ENCODE results near the gene SIRT6.
"Not testable (repeated sequence)": the region's sequence is repeated elsewhere in the genome, so short reads cannot be mapped to it uniquely, and the experiment has no call there.

The SIRT6 gene

DNA sequence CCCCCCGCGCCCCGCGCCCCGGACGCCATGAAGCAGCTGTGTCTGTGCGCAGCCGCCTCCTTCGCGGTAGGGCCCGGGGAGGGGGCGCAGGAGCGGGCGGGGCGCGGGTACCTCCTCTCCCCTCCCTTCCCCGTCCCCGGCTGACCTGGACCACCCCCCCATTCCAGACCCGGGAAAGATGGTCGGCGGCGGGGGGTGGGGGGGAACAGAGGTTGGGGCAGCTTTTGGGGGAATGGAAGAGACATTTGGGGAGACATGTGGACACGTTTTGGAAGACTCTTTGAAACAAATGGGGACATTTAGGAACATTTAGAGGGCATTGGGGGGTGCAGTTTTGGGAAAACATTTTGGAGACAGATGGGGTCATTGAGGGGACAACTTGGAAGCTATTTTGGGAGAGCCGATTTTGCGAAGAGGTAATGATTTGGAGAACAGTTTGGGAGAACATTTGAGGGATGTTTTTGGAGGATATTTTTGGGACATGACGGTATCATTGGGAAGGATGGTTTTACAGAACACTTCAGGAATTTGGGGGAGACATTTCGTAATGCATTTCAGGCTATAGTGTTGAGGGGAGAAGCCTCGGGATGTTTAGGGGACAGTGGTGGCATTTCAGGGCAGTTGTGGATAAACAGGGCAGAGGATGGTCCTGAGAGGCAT lies 16.2 kb upstream of the SIRT6 start:
- H3K4me1 ChIP-seq (ENCODE audit: control insufficient read depth, insufficient read depth, low read length) = no peaks in the 10 kb centered on the region; the same call in 1 of the 2 replicates
- H3K9ac ChIP-seq (ENCODE audit: low read length) = no peak overlapping the region
- H3K9me3 ChIP-seq (ENCODE audit: control insufficient read depth, insufficient read depth, low read depth, low read length) = no peaks in the 10 kb centered on the region
- H3K36me3 ChIP-seq (ENCODE audit: control insufficient read depth, insufficient read depth, low read length) = no peaks in the 10 kb centered on the region
- H3K27ac ChIP-seq (ENCODE audit: low read depth, low read length) = no peak overlapping the region
- H3K4me3 ChIP-seq (ENCODE audit: low read depth, low read length) = peak overlapping the region; percentile 43
- peaks cover 73% of the 10 kb centered on the region for H3K27me3 ChIP-seq (ENCODE audit: control insufficient read depth, insufficient read depth, low read length)

DNA sequence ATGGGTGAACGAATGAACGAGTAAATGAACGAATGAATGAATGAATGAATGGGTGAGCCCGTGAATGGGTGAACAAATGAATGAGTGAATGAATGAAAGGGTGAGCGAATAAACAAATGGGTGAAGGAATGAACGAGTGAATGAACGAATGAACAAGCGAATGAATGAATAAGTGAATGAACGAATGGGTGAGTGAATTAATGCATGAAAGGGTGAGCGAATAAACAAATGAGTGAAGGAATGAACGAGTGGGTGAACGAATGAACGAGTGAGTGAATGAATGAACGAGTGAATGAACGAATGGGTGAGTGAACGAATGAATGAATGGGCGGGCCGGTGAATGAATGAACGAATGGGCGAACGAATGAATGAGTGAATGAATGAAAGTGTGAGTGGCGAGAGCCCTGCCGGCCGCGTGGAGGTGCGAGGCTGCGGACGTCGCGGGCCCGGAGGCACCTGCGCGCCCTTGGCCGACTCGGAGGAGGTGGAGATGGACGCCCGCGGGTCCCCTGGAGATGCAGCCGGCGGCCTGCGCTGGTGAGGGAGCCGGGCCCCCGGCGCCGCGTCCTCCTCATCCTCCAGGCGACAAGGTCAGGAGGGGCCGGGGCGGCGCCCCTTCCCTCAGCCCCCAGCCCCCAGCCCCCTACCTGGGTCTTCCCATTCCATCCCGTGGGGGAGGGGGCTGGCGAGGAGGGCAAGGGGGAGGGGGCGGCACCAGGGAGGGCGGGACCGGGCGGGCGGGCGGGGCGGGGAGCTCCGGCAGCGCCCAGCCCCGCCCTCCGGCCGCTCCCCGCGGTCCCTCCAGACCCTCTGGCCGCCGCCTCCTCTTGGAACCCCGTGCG lies 15.5 kb upstream of the SIRT6 start:
- no peak overlapping the region for H3K9ac ChIP-seq (ENCODE audit: low read length)
- H3K36me3 ChIP-seq (ENCODE audit: control insufficient read depth, insufficient read depth, low read length) = no peaks in the 10 kb centered on the region
- H3K27ac ChIP-seq (ENCODE audit: low read depth, low read length) = no peak overlapping the region
- H3K4me1 ChIP-seq (ENCODE audit: control insufficient read depth, insufficient read depth, low read length) = no peaks in the 10 kb centered on the region; the same call in 1 of the 2 replicates
- no peaks in the 10 kb centered on the region for H3K9me3 ChIP-seq (ENCODE audit: control insufficient read depth, insufficient read depth, low read depth, low read length)
- H3K4me3 ChIP-seq (ENCODE audit: low read depth, low read length) = peak overlapping the region; percentile 43
- peaks cover 73% of the 10 kb centered on the region for H3K27me3 ChIP-seq (ENCODE audit: control insufficient read depth, insufficient read depth, low read length)

DNA sequence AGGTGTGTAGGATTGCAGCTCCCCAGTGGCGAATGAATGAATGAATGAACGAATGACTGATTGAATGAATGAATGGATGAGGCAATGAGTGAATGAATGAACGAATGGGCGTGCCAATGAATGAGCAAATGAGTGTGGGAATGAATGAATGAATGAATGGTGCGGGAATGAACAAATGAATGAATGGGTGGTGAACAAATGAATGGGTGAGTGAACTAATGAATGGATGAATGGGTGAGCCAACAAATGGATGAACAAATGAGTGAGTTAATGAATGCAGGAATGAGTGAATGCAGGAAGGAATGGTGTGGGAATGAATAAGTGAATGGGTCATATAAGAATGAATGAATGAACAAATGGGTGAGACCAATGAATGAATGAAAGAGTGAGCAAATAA lies 14.9 kb upstream of the SIRT6 start:
- no peaks in the 10 kb centered on the region for H3K9me3 ChIP-seq (ENCODE audit: control insufficient read depth, insufficient read depth, low read depth, low read length)
- H3K9ac ChIP-seq (ENCODE audit: low read length) = no peak overlapping the region
- H3K4me3 ChIP-seq (ENCODE audit: low read depth, low read length) = no peak overlapping the region
- H3K36me3 ChIP-seq (ENCODE audit: control insufficient read depth, insufficient read depth, low read length) = no peaks in the 10 kb centered on the region
- H3K27ac ChIP-seq (ENCODE audit: low read depth, low read length) = no peak overlapping the region
- no peaks in the 10 kb centered on the region; the same call in 1 of the 2 replicates for H3K4me1 ChIP-seq (ENCODE audit: control insufficient read depth, insufficient read depth, low read length)
- H3K27me3 ChIP-seq (ENCODE audit: control insufficient read depth, insufficient read depth, low read length) = peaks cover 73% of the 10 kb centered on the region

DNA sequence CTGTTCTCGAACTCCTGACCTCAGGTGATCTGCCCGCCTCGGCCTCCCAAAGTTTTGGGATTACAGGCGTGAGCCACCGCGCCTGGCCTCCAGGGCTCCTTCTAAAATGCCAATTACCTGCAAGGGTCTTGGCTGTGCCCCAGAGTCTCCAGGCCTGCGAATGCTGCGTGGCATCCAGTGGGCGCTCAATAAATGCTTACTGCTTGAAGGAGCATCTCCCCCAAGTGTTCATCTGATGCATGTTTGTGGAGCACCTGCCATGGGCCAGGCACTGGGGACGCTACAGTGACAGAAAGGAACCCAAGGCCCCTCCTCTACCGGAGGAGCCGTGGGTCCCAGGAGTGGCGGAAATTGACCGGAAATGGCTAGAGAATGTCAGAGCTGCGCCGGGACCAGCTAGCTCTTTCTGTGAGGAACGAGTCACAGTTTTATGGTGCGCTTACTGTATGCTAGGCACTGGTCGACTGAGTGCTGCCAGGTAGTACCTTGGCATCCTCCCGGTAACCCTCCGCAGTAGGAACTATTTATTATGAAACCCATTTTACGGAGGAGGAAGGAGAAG lies 14.3 kb upstream of the SIRT6 start:
- H3K4me1 ChIP-seq (ENCODE audit: control insufficient read depth, insufficient read depth, low read length) = no peaks in the 10 kb centered on the region; the same call in 1 of the 2 replicates
- H3K27ac ChIP-seq (ENCODE audit: low read depth, low read length) = no peak overlapping the region
- peaks cover 68% of the 10 kb centered on the region for H3K27me3 ChIP-seq (ENCODE audit: control insufficient read depth, insufficient read depth, low read length)

DNA sequence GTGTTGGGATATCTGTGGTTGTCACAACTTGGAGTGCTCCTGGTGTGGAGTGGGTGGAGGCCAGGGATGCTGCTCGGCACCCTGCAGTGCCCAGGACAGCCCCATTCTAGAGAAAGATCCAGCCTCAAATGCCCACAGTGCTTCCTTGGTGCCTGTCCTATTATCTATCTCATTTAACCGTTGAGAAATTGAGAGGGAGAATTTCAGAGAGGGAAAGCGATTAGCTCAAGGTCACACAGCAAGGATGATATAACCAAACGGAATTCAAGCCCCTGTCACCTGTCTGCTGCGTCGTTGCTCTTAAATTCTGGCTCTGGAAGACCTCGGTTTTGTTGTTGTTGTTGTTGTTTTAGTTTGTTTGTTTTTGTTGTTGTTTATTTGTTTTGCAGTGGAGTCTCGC lies 13.6 kb upstream of the SIRT6 start:
- no peak overlapping the region for H3K27ac ChIP-seq (ENCODE audit: low read depth, low read length)

More for the DNA sequence above, 14.3 kb upstream of the SIRT6 start:
- H3K9ac ChIP-seq (ENCODE audit: low read length) = no peak overlapping the region
- H3K4me3 ChIP-seq (ENCODE audit: low read depth, low read length) = no peak overlapping the region
- H3K9me3 ChIP-seq (ENCODE audit: control insufficient read depth, insufficient read depth, low read depth, low read length) = no peaks in the 10 kb centered on the region
- no peaks in the 10 kb centered on the region for H3K36me3 ChIP-seq (ENCODE audit: control insufficient read depth, insufficient read depth, low read length)

DNA sequence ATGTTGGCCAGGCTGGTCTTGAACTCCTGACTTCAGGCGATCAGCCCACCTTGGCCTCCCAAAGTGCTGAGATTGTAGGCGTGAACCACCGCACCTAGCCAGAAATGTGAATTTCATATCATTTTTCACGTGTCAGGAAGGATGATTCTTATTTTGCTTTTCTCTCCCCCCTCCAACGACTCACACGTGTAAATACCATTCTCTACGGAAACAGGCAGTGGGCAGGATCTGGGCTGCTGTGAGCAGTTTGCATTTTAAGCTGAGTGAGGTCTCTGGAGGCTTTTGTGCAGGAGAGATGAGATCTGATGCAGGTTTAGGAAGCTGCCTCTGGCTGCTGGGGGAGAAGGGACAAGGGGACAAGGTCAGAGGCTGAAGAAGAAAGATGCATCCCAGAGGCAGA lies 12.0 kb upstream of the SIRT6 start:
- no peaks in the 10 kb centered on the region for H3K9me3 ChIP-seq (ENCODE audit: control insufficient read depth, insufficient read depth, low read depth, low read length)
- H3K36me3 ChIP-seq (ENCODE audit: control insufficient read depth, insufficient read depth, low read length) = no peaks in the 10 kb centered on the region
- H3K27ac ChIP-seq (ENCODE audit: low read depth, low read length) = no peak overlapping the region
- no peak overlapping the region for H3K9ac ChIP-seq (ENCODE audit: low read length)
- peaks cover 45% of the 10 kb centered on the region for H3K27me3 ChIP-seq (ENCODE audit: control insufficient read depth, insufficient read depth, low read length)
- H3K4me1 ChIP-seq (ENCODE audit: control insufficient read depth, insufficient read depth, low read length) = no peaks in the 10 kb centered on the region; the same call in 1 of the 2 replicates
- no peak overlapping the region for H3K4me3 ChIP-seq (ENCODE audit: low read depth, low read length)

More for the DNA sequence above, 13.6 kb upstream of the SIRT6 start:
- no peak overlapping the region for H3K9ac ChIP-seq (ENCODE audit: low read length)
- H3K36me3 ChIP-seq (ENCODE audit: control insufficient read depth, insufficient read depth, low read length) = no peaks in the 10 kb centered on the region
- no peak overlapping the region for H3K4me3 ChIP-seq (ENCODE audit: low read depth, low read length)
- H3K9me3 ChIP-seq (ENCODE audit: control insufficient read depth, insufficient read depth, low read depth, low read length) = no peaks in the 10 kb centered on the region
- H3K4me1 ChIP-seq (ENCODE audit: control insufficient read depth, insufficient read depth, low read length) = no peaks in the 10 kb centered on the region; the same call in 1 of the 2 replicates
- peaks cover 61% of the 10 kb centered on the region for H3K27me3 ChIP-seq (ENCODE audit: control insufficient read depth, insufficient read depth, low read length)

DNA sequence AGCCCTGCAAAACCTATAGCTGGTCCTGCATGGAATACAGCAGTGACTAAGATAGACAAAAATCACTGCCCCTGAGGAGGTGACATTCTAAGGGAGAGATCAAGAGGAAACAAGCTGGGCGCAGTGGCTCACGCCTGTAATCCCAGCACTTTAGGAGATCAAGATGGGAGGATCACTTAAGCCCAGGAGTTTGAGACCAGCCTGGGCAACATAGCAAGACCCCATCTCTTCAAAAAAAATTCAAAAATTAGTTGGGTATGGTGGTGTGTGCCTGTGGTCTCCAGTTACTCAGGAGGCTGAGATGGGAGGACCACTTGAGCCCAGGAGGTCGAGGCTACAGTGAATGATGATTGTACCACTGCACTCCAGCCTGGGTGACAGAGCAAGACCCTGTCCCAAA lies 10.2 kb upstream of the SIRT6 start:
- not testable (repeated sequence) for H3K36me3 ChIP-seq (ENCODE audit: control insufficient read depth, insufficient read depth, low read length); H3K9me3 ChIP-seq (ENCODE audit: control insufficient read depth, insufficient read depth, low read depth, low read length); H3K4me3 ChIP-seq (ENCODE audit: low read depth, low read length); H3K27ac ChIP-seq (ENCODE audit: low read depth, low read length); H3K4me1 ChIP-seq (ENCODE audit: control insufficient read depth, insufficient read depth, low read length); H3K9ac ChIP-seq (ENCODE audit: low read length)
- H3K27me3 ChIP-seq (ENCODE audit: control insufficient read depth, insufficient read depth, low read length) = peaks cover 30% of the 10 kb centered on the region

DNA sequence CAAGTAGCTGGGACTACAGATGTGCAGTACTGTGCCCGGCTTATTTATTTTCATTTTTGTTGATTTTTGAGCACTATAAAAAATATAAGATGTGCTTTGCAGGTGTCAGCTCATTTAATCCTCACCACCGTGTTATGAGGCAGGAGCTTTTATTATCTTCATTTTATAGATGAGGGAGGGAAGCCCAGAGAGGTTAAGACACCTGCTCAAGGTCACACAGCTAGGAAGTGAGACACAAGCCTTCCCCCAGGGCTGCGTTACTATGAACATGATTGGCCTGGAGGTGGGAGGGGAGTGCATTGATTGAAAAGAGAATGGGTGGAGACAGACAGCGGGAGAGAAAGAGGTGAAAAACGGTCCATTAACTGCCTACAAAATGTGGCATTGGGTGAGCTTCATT lies 7.3 kb upstream of the SIRT6 start:
- H3K9ac ChIP-seq (ENCODE audit: low read length) = no peak overlapping the region
- H3K36me3 ChIP-seq (ENCODE audit: control insufficient read depth, insufficient read depth, low read length) = no peaks in the 10 kb centered on the region
- H3K9me3 ChIP-seq (ENCODE audit: control insufficient read depth, insufficient read depth, low read depth, low read length) = no peaks in the 10 kb centered on the region

DNA sequence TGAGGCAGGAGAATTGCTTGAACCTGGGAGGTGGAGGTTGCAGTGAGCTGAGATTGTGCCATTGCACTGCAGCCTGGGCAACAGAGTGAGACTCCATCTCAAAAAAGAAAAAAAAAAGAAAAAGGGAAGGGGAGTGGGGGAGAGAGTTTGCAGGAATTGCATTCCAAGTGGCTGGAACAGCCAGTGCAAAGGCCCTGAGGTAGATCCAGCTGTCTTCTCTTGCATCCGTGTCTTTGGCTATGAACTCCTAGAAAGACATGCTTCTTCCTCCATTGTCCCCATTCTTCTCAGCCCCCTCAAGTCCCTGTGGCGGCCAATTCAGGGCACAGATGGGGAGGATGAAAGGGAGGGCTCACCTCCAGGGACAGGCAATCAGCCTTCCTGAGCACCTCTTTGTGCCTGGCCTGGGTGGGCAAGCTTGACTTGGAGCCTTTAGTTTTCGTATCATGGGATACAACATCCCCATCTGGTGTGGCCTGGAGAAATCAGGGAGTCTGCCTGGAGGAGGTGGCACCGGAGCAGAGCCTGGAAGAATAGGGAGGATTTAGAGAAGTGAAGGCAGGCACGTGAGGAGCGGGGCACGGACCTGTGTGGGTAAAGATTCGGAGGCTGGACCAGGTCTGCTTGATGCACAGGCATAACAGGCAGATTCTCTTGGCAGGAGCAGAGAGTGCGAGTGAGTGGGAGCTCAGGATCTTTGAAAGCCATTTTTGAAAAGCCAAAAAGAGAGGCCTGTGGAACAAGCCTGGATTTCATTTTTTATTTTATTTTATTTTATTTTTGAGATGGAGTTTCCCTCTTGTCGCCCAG lies 5.2 kb upstream of the SIRT6 start:
- H3K4me3 ChIP-seq (ENCODE audit: low read depth, low read length) = no peak overlapping the region
- no peaks in the 10 kb centered on the region for H3K36me3 ChIP-seq (ENCODE audit: control insufficient read depth, insufficient read depth, low read length)
- no peak overlapping the region for H3K9ac ChIP-seq (ENCODE audit: low read length)
- H3K4me1 ChIP-seq (ENCODE audit: control insufficient read depth, insufficient read depth, low read length) = peaks cover 8% of the 10 kb centered on the region; the same call in 1 of the 2 replicates
- no peaks in the 10 kb centered on the region for H3K27me3 ChIP-seq (ENCODE audit: control insufficient read depth, insufficient read depth, low read length)
- no peak overlapping the region for H3K27ac ChIP-seq (ENCODE audit: low read depth, low read length)
- no peaks in the 10 kb centered on the region for H3K9me3 ChIP-seq (ENCODE audit: control insufficient read depth, insufficient read depth, low read depth, low read length)

More for the DNA sequence above, 7.3 kb upstream of the SIRT6 start:
- H3K27me3 ChIP-seq (ENCODE audit: control insufficient read depth, insufficient read depth, low read length) = peaks cover 9% of the 10 kb centered on the region; the same call in 1 of the 2 replicates
- H3K27ac ChIP-seq (ENCODE audit: low read depth, low read length) = no peak overlapping the region
- peaks cover 3% of the 10 kb centered on the region; the same call in 1 of the 2 replicates for H3K4me1 ChIP-seq (ENCODE audit: control insufficient read depth, insufficient read depth, low read length)
- no peak overlapping the region for H3K4me3 ChIP-seq (ENCODE audit: low read depth, low read length)

DNA sequence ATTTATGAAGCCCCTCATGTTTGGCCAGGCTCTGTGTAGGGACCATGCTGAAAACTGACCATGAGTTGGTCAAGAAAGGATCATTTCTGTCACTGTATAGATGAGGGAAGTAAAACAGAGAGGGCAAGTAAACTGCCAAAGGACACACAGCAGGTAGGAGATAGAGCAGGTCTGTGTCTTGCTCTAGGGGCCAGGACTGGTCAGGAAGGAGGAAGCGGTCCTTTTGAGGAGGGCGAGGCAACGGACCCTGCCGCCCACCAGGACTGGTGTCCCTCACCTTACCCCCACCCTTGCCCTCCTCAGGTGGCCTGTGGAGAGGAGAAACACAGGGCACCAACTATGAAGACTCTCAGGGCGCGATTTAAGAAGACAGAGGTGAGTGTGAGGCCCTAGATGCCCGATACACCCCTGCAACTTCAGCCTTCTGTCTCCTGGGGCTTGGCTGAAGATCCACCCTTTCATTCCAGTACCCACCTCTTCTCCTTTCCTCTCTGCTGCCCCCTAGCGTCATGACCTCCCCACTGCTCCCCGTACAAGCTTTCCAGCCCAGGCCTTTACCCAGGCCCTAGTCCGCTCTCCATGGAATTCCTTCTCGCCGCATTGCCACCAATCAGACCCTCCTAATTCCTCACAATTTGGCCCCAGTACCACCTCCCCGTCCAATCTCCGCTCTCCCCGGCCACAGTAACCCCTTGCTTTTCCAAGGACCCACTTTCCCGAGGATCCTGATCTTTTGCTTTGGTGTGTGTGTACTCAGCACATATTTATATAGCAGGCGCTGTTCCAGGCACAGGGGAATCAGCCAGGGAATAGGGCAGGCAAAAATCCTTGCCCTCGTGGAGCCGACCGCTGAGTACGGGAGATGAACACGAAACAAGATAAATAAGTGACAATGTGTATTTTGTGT lies 4.0 kb upstream of the SIRT6 start:
- Histone ChIP-seq H3K36me3 (ENCODE audit: control insufficient read depth, insufficient read depth, low read length) (no peaks in the 10 kb centered on the region), H3K4me3 (ENCODE audit: low read depth, low read length) (no peak overlapping the region), H3K27ac (ENCODE audit: low read depth, low read length) (no peak overlapping the region), H3K27me3 (ENCODE audit: control insufficient read depth, insufficient read depth, low read length) (no peaks in the 10 kb centered on the region), H3K9me3 (ENCODE audit: control insufficient read depth, insufficient read depth, low read depth, low read length) (no peaks in the 10 kb centered on the region), H3K4me1 (ENCODE audit: control insufficient read depth, insufficient read depth, low read length) (peaks cover 8% of the 10 kb centered on the region; the same call in 1 of the 2 replicates), H3K9ac (ENCODE audit: low read length) (no peak overlapping the region)
